HG03442 (cell line): ENCODE results near the gene RBM45.

Experiments
- ATAC-seq: cut with Tn5 transposase; IDR thresholded peaks from one replicate; pipeline ENCODE4 v1.9.1; 2021; ENCODE audit warnings: mild to moderate bottlenecking, moderate library complexity; ENCODE audit not compliant: unreplicated experiment

The RBM45 gene

GRCh38 chr2:178157574-178157973 is 45.3 kb downstream of the RBM45 start:
- no peak for ATAC-seq

GRCh38 chr2:178159966-178160365 is 47.7 kb downstream of the RBM45 start:
- ATAC-seq = no peak

- no peak for ATAC-seq
Measured at GRCh38 chr2:178160601-178161000, 48.4 kb downstream of the RBM45 start.

DNA sequence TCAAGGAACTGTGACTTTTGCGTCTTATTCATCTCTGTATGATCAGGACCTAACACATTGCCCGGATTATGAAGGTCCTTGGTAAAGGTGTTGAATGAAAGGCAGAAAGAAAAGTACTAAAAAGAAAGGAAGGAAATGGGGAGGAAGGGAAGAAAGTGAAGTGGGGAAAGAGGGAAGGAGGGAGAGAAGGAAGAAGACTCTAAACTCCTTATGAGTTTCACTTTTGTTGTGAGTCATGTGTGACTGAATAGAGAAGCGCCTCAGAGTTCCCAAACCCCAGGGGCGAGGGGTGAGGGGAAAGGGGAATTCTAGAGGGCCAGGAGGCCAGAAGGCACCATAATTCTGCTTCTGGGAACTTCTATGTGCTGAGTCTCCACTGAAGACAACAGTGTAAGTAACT is 51.2 kb downstream of the RBM45 start:
- peak; percentile 45 for ATAC-seq

DNA sequence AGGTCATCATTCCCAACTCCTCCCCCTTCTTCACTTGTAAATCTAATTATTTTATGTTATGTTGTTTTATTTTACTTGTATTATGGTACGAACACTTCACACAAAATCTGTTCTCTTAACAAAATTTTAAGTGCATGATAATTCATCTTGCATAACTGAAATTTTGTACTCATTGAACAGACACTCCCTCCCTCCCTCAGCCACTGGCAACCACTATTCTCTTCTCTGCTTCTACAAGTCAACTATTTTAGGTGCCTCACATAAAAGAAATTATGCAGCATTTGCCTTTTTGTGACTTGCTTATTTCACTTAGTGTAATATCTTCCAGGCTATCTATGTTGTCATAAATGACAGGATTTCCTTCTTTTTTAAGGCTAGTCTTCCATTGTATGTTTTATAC is 51.7 kb downstream of the RBM45 start:
- ATAC-seq = no peak

- no peak for ATAC-seq
Measured at GRCh38 chr2:178173657-178174056, 61.4 kb downstream of the RBM45 start.

DNA sequence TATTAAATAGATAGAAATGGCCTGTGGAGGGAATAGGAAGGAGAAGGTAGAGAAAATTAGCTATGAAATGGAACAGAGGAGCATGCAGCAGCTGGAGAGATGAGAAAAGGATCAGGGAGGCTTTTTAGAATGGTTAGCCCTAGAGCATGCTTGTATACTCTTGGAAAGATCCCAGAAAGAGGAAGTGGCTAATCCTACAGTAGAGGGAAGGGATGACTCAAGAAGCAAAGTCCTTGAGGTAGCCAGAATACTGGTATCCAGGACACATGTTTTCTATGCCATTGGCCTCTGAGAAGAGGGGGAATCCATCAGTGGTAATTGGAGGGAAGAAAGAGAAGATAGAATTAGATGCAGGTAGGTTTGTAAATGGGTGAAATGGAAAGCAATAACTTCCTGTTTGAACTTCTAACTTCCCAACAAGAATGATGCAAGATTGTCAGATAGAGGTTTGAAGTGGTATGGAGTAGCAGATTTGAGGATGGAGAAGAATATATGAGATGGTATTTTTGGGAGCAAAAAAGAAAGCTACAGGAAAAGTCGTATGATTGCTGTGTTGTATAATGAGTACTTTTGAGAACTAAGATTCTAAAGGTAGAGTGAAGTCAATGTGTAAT is 64.9 kb downstream of the RBM45 start:
- ATAC-seq = no peak
